HG02759 (cell line): ENCODE data around the gene SPRTN.

Experiments
- ATAC-seq: cut with Tn5 transposase; IDR thresholded peaks from one replicate; pipeline ENCODE4 v1.9.1; 2021; ENCODE audit warnings: mild to moderate bottlenecking, moderate library complexity; ENCODE audit not compliant: unreplicated experiment

SPRTN gene

GRCh38 chr1:231338270-231339128 lies at the start of gene SPRTN:
TSS of gene SPRTN (plus strand) at chr1:231338293. CDS start at chr1:231338384, 91 bp downstream.
- peak; percentile 14 for ATAC-seq

GRCh38 chr1:231295938-231296337 lies 42.2 kb upstream of the SPRTN start:
- no peak for ATAC-seq

- no peak for ATAC-seq
Measured at GRCh38 chr1:231301990-231302389, 36.1 kb upstream of the SPRTN start.

GRCh38 chr1:231310391-231310934 lies 27.6 kb upstream of the SPRTN start:
- ATAC-seq: no peak

GRCh38 chr1:231311720-231312431 lies 26.2 kb upstream of the SPRTN start:
- ATAC-seq: no peak

GRCh38 chr1:231312432-231312788 lies 25.7 kb upstream of the SPRTN start:
- ATAC-seq: no peak

GRCh38 chr1:231313661-231314060 lies 24.4 kb upstream of the SPRTN start:
- no peak for ATAC-seq

- ATAC-seq: peak; percentile 78
Measured at GRCh38 chr1:231315887-231316286, 22.2 kb upstream of the SPRTN start.

GRCh38 chr1:231317306-231318014 lies 20.6 kb upstream of the SPRTN start:
- ATAC-seq: no peak

GRCh38 chr1:231318015-231318355 lies 20.1 kb upstream of the SPRTN start:
- no peak for ATAC-seq

- no peak for ATAC-seq
Measured at GRCh38 chr1:231318568-231318967, 19.5 kb upstream of the SPRTN start.

GRCh38 chr1:231319080-231319479 lies 19.0 kb upstream of the SPRTN start:
- no peak for ATAC-seq

- ATAC-seq: no peak
Measured at GRCh38 chr1:231322880-231323530, 15.1 kb upstream of the SPRTN start.

GRCh38 chr1:231324660-231325059 lies 13.4 kb upstream of the SPRTN start:
- ATAC-seq: no peak

- no peak for ATAC-seq
Measured at GRCh38 chr1:231326248-231326647, 11.8 kb upstream of the SPRTN start.

- no peak for ATAC-seq
Measured at GRCh38 chr1:231327617-231328016, 10.5 kb upstream of the SPRTN start.

- peak; percentile 35 for ATAC-seq
Measured at GRCh38 chr1:231329483-231329882, 8.6 kb upstream of the SPRTN start.

GRCh38 chr1:231332761-231333160 lies 5.3 kb upstream of the SPRTN start:
- no peak for ATAC-seq

GRCh38 chr1:231334079-231334666 lies 3.9 kb upstream of the SPRTN start:
- ATAC-seq: no peak

- ATAC-seq: no peak
Measured at GRCh38 chr1:231334952-231335351, 3.1 kb upstream of the SPRTN start.
